ENCODE results near the gene TGM5. TPM values are rescaled to one million over a fixed set of nuclear protein-coding genes. Genes with fewer than 3 reads are reported as not detected.

Gene TGM5
- total and polyA plus RNA-seq, 2 donors (not counting 3 experiments of a cell fraction or from before 2014, with no cell fraction given): not detected

GRCh38 chr15:43287254-43287653 lies 20.5 kb upstream of the TGM5 start:
- BruUV-seq (replicated peaks): no TSS peak
- Histone ChIP-seq H3K4me3 (replicated peaks in 1 of 3; ENCODE audit: insufficient read depth in 1 of 3, low read depth in 1 of 3, low read length in 3 of 3) (no peak overlapping the region), H3K9ac (replicated peaks; ENCODE audit: extremely low read depth, insufficient read depth, low read length) (no peak overlapping the region), H3K9me1 (replicated peaks; ENCODE audit: control insufficient read depth, extremely low read depth, insufficient read depth, low read length) (no peaks in the 10 kb centered on the region), H3K9me3 (replicated peaks; ENCODE audit: control insufficient read depth, insufficient read depth, low read length) (no peaks in the 10 kb centered on the region), H3K27me3 (ENCODE audit: control insufficient read depth in 2 of 2, insufficient read depth in 2 of 2, low read length in 2 of 2) (peaks cover 6 to 13% of the 10 kb centered on the region in 2 experiments), H3K4me1 (ENCODE audit: control insufficient read depth, extremely low read depth, insufficient read depth, low read length) (peaks cover 2% of the 10 kb centered on the region), H3K36me3 (ENCODE audit: control insufficient read depth in 2 of 2, extremely low read depth in 1 of 2, insufficient read depth in 2 of 2, low read length in 2 of 2) (no peaks in the 10 kb centered on the region), H4K20me1 (replicated peaks; ENCODE audit: control insufficient read depth, extremely low read depth, insufficient read depth, low read length) (no peaks in the 10 kb centered on the region), H3K4me2 (ENCODE audit: insufficient read depth, low read length) (no peak overlapping the region), H2AFZ (ENCODE audit: low read depth, low read length) (no peak overlapping the region), H3K27ac (ENCODE audit: insufficient read depth, low read depth, low read length) (no peak overlapping the region), H3K79me2 (ENCODE audit: control insufficient read depth, insufficient read depth, low read length) (no peaks in the 10 kb centered on the region)
- intact Hi-C loops (cut with micrococcal nuclease) (loop anchor here (5.0 to 10.0 kb wide), 2 partner anchors 85 to 582 kb away; no protein-coding TSS in a partner anchor), dilution Hi-C loops (cut with MboI; ENCODE audit: extremely low pct_ligation_motif_present, low sequenced_read_pairs) (no loop called here)
- ChIA-PET CTCF (interaction anchor here (1.3 to 5.8 kb wide), 6 partner anchors 14 to 83 kb away, joined by 4 to 427 read pairs (median 16); partner anchors contain the start of genes EPB42 and TGM5), POLR2A (no interaction called here)
- TF ChIP-seq GATA2 (IDR thresholded peaks at IDR 0.05; ENCODE audit: insufficient read depth, insufficient read length, low read depth, low read length) (no peak), CTCF (IDR thresholded peaks at IDR 0.05; ENCODE audit: extremely low read depth in 1 of 2, insufficient read depth in 1 of 2, low read depth in 1 of 2, low read length in 2 of 2) (no peak), MAX (IDR thresholded peaks at IDR 0.05; ENCODE audit: insufficient read depth, insufficient read length) (no peak), MYC (IDR thresholded peaks at IDR 0.05; ENCODE audit: low read depth, low read length) (no peak), FOS (IDR thresholded peaks at IDR 0.05; ENCODE audit: borderline replicate concordance, insufficient read depth, low read length) (no peak), POLR2AphosphoS5 (IDR thresholded peaks at IDR 0.05; ENCODE audit: insufficient read depth, low read depth, low read length) (no peak), JUN (IDR thresholded peaks at IDR 0.05; ENCODE audit: borderline replicate concordance, insufficient read depth, insufficient read length, low read depth) (no peak), EZH2 (IDR thresholded peaks at IDR 0.05; ENCODE audit: borderline replicate concordance, low read depth, low read length, severe bottlenecking) (no peak), POLR2A (IDR thresholded peaks at IDR 0.05; ENCODE audit: low read depth, low read length) (no peak)
- FAIRE-seq (no peak), DNase-seq (ENCODE audit: low read depth, low spot score) (no peak)
